ENCODE data around the gene KCNJ16. TPM values are rescaled to one million over a fixed set of nuclear protein-coding genes. Genes with fewer than 3 reads are reported as not detected.

Gene KCNJ16
- polyA plus RNA-seq, 2 of the 4 experiments (the other 2 are of a cell fraction): 0.87 to 1.6 TPM

DNA sequence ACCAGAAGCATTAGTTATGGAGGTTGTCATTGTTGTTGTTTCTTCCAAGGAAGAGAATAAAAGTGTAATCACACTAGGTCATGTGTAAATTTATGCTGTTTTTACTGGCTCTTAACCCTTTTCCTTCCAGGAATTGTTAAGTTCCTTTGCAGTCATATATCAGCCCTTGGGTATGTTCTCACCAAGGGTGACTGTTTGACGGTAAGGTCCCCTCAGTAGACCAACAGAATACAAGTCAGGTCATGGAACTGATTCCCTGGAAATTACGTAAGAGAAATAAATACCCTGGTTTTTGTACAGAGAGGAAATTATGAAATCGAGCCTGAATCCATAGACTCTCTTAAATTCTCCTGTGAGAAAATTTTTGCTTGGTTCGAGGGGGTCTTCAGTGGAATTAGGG lies 83.2 kb downstream of the KCNJ16 start:
- H3K4me3 ChIP-seq: no peak overlapping the region
- WGBS (ENCODE audit: missing lambda C conversion rate): 48% methylated on average over 4 of the region's 4 CpGs
- H3K27ac ChIP-seq: no peak overlapping the region
- ATAC-seq (no peak), FAIRE-seq (no peak), DNase-seq (ENCODE audit: low read depth in 1 of 2, low spot score in 1 of 2) (no peak)
- POLR2A ChIA-PET: no interaction called here
- H3K4me2 ChIP-seq: no peak overlapping the region
- peaks cover 8% of the 10 kb centered on the region; the same call in 1 of the 3 replicates for H3K4me1 ChIP-seq
- no peaks in the 10 kb centered on the region for H3K9me3 ChIP-seq
- TF ChIP-seq ZSCAN20 (CRISPR knock-in tag; IDR thresholded peaks at IDR 0.05) (no peak), FOXS1 (CRISPR knock-in tag; IDR thresholded peaks at IDR 0.05) (no peak), NR3C1 (IDR thresholded peaks at IDR 0.05) (no peak), MAZ (IDR thresholded peaks at IDR 0.05; ENCODE audit: borderline replicate concordance, low read depth, low read length) (no peak), RCOR1 (IDR thresholded peaks at IDR 0.05; ENCODE audit: low read depth, low read length) (no peak), HOXB5 (CRISPR knock-in tag; IDR thresholded peaks at IDR 0.05) (no peak), POLR2A (IDR thresholded peaks at IDR 0.05; ENCODE audit: low read length) (no peak)
- CTCF ChIA-PET: interaction anchor here (0.8 to 2.2 kb wide), 3 partner anchors 9 to 549 kb away, joined by 3 to 12 read pairs (median 4); no protein-coding TSS in a partner anchor

DNA sequence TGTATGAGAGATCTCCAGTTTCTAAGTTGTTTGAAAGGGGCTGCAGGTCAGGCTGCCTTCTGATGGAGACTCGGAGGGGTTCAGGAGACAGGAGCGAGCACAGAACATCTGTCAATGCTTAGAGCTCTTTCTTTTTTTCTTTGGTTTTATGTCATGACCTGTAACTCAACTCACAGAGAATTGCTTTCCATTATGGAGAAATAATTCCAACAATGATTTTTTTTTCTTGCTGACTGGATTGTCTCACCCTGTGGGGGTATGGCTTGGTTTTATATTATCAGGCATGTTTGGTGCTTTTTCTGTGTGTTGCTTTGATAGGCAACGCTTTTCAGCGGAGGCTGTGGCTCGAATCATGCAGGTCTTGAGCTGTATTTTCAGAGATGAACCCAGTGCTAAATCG lies 83.6 kb downstream of the KCNJ16 start:
- WGBS (ENCODE audit: missing lambda C conversion rate): 68% methylated on average over 6 of the region's 6 CpGs
- H3K9me3 ChIP-seq: no peaks in the 10 kb centered on the region
- DNase-seq (ENCODE audit: low read depth in 1 of 2, low spot score in 1 of 2): no peak
- FAIRE-seq: no peak
- H3K4me3 ChIP-seq: no peak overlapping the region
- ChIA-PET CTCF (interaction anchor here (0.9 to 2.2 kb wide), 3 partner anchors 9 to 550 kb away, joined by 3 to 12 read pairs (median 5); no protein-coding TSS in a partner anchor), POLR2A (no interaction called here)
- no peak overlapping the region for H3K4me2 ChIP-seq
- no peak overlapping the region for H3K27ac ChIP-seq
- ATAC-seq: no peak
- H3K4me1 ChIP-seq: peaks cover 8% of the 10 kb centered on the region; the same call in 1 of the 3 replicates
- TF ChIP-seq RNF2 (IDR thresholded peaks at IDR 0.05; ENCODE audit: borderline replicate concordance, low read depth): no peak
- TF ChIP-seq MAX (IDR thresholded peaks at IDR 0.05): no peak
- TF ChIP-seq CBX8 (IDR thresholded peaks at IDR 0.05): no peak

GRCh38 chr17:70159980-70160379 lies 85.0 kb downstream of the KCNJ16 start:
- Histone ChIP-seq H3K4me3 (no peak overlapping the region), H3K4me1 (peaks cover 8% of the 10 kb centered on the region; the same call in 1 of the 3 replicates), H3K9me3 (no peaks in the 10 kb centered on the region), H3K4me2 (no peak overlapping the region), H3K27ac (no peak overlapping the region)
- ATAC-seq (no peak), FAIRE-seq (peak; percentile 7), DNase-seq (ENCODE audit: low read depth in 1 of 2, low spot score in 1 of 2) (no peak)
- ChIA-PET CTCF (interaction anchor here (0.6 to 2.2 kb wide), 4 partner anchors 8 to 591 kb away, joined by 3 to 12 read pairs (median 4); no protein-coding TSS in a partner anchor), POLR2A (no interaction called here)
- TF ChIP-seq BHLHE40 (IDR thresholded peaks at IDR 0.05; ENCODE audit: low read depth, low read length): no peak
- 38% methylated on average over 2 of the region's 2 CpGs for WGBS (ENCODE audit: missing lambda C conversion rate)

GRCh38 chr17:70161519-70161918 lies 86.5 kb downstream of the KCNJ16 start:
- no peak for DNase-seq (ENCODE audit: low read depth in 1 of 2, low spot score in 1 of 2)
- FAIRE-seq: no peak
- POLR2A ChIA-PET: no interaction called here
- WGBS (ENCODE audit: missing lambda C conversion rate): 68% methylated on average over 1 of the region's 1 CpG
- no peak overlapping the region for H3K4me2 ChIP-seq
- no peak overlapping the region for H3K4me3 ChIP-seq
- CTCF ChIA-PET: no interaction called here
- no peak for ATAC-seq
- H3K27ac ChIP-seq: no peak overlapping the region
- no peaks in the 10 kb centered on the region for H3K9me3 ChIP-seq
- H3K4me1 ChIP-seq: peaks cover 8% of the 10 kb centered on the region; the same call in 1 of the 3 replicates
- TF ChIP-seq HOXA7 (CRISPR knock-in tag; IDR thresholded peaks at IDR 0.05) (no peak), SREBF2 (IDR thresholded peaks at IDR 0.05) (no peak), EHF (CRISPR knock-in tag; IDR thresholded peaks at IDR 0.05) (no peak), POLR2AphosphoS2 (conservative IDR thresholded peaks at IDR 0.05; ENCODE audit: low read length) (no peak), JUNB (IDR thresholded peaks at IDR 0.05) (no peak), POLR2A (IDR thresholded peaks at IDR 0.05; ENCODE audit: low read length) (no peak)

DNA sequence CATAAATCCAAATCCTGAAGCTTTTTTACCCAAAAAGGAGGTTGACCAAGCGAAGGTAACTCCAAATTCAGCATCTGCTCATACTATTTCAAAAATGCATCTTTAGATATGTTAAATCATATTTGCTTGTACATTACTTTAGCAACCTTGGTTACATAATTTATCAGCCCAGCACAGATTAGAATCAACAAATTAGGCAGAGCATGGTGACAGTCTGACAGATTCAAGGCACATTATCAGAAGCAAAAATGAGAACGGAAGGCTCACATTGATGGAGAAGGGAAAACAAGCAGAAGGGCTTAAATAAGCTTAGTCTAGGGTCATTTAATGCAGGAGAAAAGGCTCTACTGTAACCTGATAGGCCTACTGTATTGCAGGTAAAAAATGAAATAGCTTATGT lies 90.4 kb downstream of the KCNJ16 start:
- CTCF ChIA-PET: interaction anchor here (1.0 to 1.2 kb wide), 3 partner anchors 161 to 597 kb away, joined by 3 to 4 read pairs (median 3); no protein-coding TSS in a partner anchor
- TF ChIP-seq HEYL (CRISPR knock-in tag; IDR thresholded peaks at IDR 0.05) (no peak), SMC3 (IDR thresholded peaks at IDR 0.05) (no peak), EP300 (IDR thresholded peaks at IDR 0.05) (no peak), GATA3 (IDR thresholded peaks at IDR 0.05; ENCODE audit: borderline replicate concordance) (no peak), ZC3H11A (IDR thresholded peaks at IDR 0.05) (no peak), HOXB5 (CRISPR knock-in tag; IDR thresholded peaks at IDR 0.05) (no peak), POLR2AphosphoS2 (conservative IDR thresholded peaks at IDR 0.05; ENCODE audit: low read length) (no peak), NFE2L2 (conservative IDR thresholded peaks at IDR 0.05; ENCODE audit: low read length) (no peak), ZFP36 (IDR thresholded peaks at IDR 0.05; ENCODE audit: borderline replicate concordance, partially characterized antibody) (no peak), FOSB (CRISPR knock-in tag; IDR thresholded peaks at IDR 0.05) (no peak)
- TF ChIP-seq, protein P1, sequence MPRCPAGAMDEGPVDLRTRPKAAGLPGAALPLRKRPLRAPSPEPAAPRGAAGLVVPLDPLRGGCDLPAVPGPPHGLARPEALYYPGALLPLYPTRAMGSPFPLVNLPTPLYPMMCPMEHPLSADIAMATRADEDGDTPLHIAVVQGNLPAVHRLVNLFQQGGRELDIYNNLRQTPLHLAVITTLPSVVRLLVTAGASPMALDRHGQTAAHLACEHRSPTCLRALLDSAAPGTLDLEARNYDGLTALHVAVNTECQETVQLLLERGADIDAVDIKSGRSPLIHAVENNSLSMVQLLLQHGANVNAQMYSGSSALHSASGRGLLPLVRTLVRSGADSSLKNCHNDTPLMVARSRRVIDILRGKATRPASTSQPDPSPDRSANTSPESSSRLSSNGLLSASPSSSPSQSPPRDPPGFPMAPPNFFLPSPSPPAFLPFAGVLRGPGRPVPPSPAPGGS (IDR thresholded peaks at IDR 0.05): no peak
- TF ChIP-seq, protein P2, sequence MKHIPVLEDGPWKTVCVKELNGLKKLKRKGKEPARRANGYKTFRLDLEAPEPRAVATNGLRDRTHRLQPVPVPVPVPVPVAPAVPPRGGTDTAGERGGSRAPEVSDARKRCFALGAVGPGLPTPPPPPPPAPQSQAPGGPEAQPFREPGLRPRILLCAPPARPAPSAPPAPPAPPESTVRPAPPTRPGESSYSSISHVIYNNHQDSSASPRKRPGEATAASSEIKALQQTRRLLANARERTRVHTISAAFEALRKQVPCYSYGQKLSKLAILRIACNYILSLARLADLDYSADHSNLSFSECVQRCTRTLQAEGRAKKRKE (CRISPR knock-in tag; IDR thresholded peaks at IDR 0.05; ENCODE audit: low read depth): no peak
- TF ChIP-seq, protein P3, sequence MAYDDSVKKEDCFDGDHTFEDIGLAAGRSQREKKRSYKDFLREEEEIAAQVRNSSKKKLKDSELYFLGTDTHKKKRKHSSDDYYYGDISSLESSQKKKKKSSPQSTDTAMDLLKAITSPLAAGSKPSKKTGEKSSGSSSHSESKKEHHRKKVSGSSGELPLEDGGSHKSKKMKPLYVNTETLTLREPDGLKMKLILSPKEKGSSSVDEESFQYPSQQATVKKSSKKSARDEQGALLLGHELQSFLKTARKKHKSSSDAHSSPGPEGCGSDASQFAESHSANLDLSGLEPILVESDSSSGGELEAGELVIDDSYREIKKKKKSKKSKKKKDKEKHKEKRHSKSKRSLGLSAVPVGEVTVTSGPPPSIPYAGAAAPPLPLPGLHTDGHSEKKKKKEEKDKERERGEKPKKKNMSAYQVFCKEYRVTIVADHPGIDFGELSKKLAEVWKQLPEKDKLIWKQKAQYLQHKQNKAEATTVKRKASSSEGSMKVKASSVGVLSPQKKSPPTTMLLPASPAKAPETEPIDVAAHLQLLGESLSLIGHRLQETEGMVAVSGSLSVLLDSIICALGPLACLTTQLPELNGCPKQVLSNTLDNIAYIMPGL (CRISPR knock-in tag; IDR thresholded peaks at IDR 0.05; ENCODE audit: borderline replicate concordance): no peak

More for the DNA sequence above, 90.4 kb downstream of the KCNJ16 start:
- no peak for DNase-seq (ENCODE audit: low read depth in 1 of 2, low spot score in 1 of 2)
- Histone ChIP-seq H3K9me3 (no peaks in the 10 kb centered on the region), H3K4me3 (no peak overlapping the region), H3K4me1 (peaks cover 10% of the 10 kb centered on the region), H3K27ac (no peak overlapping the region), H3K4me2 (no peak overlapping the region)
- POLR2A ChIA-PET: no interaction called here
- WGBS (ENCODE audit: missing lambda C conversion rate): 68% methylated on average over 2 of the region's 2 CpGs
- FAIRE-seq: no peak
- ATAC-seq: no peak

Data from A549 (cell line).